GM18526 (cell line): ENCODE data around the gene RTL1.

Experiments used
- POLR2A ChIP-seq: IDR thresholded peaks from 3 replicates; pipeline ENCODE4 v1.6.1; 2011; ENCODE audit not compliant: insufficient read length; ENCODE audit errors: extremely low read depth

RTL1 gene

DNA sequence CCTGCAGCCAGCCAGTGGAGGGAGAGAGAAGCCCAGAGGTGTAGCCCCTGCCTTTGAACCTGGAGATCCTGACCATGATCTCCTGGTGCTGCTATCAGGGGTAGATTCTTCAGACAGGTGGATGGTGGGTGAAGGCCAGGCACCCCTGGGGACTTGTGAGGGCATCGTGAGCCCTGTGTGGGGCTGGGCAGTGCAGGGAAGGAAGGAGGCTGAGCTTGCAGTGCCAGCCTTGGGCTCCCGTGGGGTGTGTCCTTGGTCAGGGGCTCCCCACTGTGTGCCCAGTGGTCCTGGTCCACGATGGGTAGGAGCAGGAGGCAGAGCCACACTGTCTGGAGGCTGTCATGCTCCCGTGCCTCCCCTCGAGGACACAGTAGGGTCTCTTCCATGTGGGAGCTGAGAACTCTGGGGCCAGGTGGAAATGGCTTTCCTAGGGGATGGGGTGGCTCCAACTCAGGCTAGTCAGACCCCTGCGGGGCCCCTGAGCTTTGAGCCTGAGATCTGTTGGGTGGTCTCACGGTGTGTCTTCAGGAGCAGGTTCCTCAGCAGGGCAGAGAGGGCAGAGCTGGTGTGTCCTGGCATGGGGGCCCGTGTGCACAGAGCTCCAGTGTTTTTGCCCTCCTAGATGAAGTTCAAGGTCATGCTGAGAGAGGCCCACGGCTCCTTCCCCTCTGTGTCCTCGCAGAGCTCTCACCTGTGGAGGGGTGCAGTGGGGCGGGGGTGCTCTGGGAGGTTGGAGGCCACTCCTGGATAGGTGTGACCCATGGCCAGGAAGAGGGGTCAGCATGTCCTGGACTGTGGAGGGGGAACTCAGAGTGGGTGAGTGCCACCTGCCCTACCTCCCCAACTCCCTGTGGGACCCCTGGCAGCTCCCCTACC, 25.0 kb downstream of the RTL1 start:
- TF ChIP-seq POLR2A = no peak

DNA sequence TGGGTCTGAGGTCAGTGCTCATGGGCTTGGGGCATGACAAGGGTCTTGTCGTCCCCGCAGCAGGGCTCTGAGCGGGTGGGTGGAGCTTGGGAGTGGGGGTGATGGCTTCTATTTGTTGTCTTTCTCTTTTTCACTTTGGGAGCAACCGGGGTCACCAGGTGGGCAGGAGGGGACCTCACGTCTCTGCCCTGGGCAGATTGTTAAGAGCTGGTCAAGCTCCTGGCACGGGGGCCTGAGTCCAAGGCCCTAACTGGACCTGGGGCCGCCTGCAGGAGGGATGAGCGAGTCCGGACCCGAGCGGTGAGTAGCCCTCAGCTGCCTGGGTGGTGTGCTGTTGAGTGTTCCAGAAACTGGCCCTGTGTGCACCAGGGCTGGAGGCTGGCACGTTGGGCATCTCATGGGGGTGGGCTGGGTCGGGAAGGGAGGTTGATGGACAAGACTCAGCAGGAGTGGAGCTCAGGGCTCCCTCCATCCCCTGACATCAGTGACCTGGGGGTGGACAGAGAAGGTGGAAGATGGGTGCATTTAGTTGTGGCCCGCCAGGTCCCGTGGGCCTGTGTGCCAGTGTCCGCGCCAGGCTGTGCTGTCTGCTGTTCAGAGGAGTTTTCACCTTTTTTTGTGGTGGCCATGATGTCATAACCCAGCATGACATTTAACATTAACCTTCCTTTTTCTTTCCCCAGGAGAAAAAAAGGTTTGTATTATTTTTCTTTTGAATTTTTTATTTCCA, 27.5 kb downstream of the RTL1 start:
- TF ChIP-seq POLR2A = no peak

DNA sequence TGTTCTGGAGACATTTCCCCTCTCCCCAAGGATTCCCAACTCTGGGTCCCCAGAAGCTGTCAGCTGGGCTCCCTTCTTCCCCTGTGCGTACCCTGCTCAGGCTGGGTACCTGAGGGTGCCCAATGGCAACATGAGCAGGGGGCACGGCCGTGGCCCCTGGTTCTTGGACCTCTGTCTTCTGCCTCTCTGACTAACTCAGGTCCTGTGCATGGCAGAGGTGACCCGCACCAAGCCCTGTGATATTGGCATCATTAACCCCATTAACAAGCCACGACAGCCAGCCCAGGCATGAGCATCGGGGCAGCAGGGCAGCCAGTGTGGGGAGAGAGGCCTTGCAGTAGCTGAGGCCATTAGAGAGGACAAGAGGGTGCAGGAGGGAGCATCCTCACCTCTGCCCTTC, 28.4 kb downstream of the RTL1 start:
- TF ChIP-seq POLR2A = no peak

GRCh38 chr14:100874411-100875091, 29.0 kb downstream of the RTL1 start:
- TF ChIP-seq POLR2A = no peak

DNA sequence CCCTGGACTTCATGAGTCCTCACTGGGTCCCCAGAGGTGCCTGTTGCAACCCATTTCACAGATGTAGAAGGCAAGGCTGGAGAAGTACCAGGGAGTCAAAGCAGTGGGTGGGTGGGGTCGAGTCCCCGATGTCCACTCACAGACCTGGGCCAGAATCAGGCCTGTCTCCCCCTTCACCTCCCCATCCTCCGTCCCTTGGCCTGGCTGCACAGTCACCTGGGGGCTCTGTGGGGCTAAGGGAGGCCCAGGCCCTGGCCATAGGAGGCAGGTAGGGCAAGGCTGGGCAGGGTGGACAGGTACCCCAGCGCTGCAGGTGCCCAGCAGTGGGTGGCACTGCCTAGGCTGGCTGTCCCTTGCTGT, 29.5 kb downstream of the RTL1 start:
- TF ChIP-seq POLR2A = no peak

DNA sequence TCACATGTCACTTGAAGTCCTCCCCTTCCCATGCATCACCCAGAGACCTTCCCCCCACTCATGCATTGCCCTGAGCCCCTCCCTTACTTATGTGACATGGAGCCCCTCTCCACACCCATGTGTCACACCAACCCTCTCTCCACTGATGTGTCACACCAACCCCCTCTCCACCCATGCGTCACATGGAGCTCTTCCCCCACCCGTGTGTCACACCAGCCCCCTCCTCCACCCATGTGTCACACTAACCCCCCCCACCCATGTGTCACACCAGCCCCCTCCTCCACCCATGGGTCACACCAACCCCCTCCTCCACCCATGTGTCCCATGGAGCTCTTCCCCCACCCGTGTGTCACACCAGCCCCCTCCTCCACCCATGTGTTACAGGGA, 30.4 kb downstream of the RTL1 start:
- no peak for TF ChIP-seq POLR2A

DNA sequence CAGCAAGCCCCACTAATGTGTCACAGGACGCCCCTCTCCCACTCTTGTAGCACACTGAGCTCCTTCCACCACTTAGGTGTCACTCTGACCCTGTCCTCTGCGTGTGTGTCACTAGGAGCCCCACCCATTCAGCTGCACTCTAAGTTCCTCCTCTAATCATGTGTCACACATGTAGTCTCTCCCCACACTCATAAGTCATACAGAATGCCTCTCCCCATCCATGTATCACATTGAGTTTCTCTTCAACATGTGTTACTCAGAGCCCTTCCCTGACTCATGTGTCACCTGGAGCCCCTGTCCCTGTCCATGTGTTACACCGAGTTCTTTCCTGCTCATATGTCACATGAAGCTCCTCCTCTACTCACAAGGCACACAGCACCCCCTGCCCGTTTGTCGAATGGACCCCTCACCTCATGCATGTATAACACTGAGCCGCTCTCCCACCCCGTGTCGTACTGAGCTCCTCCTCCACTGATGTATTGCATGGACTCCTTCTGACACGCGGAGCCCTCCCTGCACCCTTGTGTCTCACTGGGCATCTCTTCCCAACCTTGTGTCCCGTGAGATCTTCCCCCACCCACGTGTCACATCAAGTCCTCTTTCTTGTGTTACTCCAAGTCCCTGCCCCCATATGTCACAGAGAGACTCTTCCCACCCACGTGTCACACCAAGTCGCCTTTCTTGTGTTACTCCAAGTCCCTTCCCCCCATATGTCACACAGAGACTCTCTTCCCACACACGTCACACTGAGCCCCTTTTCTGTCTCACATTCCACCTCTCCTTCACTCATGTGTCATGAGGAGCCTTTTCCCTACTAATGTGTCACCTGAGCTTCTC, 31.0 kb downstream of the RTL1 start:
- TF ChIP-seq POLR2A = no peak

DNA sequence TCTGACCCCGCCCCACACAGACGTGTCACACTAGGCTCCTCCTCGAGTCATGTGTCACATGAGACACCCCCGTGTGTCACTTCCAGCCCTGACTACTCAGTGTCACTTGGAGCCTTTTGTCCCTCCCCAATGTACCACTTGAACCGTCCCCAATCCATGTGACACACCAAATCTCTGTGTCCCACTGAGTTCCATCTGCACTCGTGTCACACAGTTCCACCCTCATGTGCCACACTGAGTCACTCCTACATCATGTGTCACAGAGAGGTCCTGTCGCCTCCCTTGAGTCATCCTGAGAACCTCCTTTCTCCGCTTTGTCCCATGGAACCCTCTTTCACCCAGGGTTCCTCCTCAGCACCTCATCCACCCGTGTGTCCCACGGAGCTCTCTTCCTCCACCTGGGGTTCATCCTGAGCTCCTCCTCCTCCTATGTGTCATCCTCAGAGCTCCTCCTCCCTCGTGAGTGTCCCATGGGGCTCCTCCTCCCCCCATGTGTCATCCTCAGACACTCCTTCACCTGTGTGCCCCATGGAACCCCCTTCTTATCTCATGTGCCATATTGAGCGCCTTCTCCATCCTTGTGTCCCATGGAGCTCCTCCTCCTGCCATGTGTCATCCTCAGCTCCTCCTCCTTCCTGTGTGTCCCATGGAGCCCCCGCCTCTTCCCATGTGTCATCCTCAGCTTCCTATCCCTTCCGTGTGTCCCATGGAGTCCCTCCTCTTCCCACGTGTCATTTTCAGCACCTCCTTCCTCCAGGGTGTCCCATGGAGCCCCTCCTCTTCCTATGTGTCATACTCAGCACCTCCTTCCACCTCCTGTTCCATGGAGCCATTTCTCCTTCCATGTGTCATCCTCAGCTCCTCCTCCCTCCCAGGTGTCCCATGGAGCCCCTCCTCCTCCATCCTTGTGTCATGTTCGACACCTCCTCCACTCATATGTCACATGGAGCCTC, 32.0 kb downstream of the RTL1 start:
- no peak for TF ChIP-seq POLR2A

DNA sequence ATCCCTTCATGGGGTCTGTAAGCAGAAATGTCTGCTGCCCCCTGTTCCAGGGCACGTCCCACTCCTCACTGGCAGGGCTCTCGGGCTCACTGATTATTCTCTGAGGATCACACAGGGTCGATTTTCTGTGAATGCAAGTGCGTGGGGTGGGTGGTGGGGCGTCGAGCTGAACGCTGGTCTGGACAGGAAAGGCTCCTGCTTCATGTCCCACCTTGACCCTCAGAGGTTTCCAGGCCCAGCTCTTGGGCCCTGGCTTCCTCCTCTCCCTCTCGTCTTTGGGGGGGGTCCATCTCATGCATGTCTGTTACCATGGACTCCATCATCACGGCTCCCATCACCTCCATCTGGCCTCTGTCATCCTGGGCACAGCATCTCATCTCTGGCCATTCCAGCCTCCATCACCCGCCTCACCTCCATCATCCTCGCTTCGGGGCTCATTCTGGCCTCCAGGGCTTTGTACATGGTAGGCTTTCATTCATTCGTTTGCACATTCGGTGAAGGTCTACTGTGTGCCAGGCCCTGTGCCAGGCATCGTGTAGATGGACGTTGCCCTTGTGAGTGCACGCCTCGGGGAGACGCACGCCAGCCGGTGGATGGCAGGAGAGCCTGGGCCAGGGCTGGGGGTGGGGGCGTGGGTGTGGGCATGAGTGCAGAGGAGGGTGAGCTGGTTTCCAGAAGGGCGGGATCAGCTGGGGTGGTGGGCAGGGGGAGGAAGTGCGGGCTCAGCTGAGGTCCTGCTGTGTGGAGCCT, 34.7 kb downstream of the RTL1 start:
- no peak for TF ChIP-seq POLR2A

DNA sequence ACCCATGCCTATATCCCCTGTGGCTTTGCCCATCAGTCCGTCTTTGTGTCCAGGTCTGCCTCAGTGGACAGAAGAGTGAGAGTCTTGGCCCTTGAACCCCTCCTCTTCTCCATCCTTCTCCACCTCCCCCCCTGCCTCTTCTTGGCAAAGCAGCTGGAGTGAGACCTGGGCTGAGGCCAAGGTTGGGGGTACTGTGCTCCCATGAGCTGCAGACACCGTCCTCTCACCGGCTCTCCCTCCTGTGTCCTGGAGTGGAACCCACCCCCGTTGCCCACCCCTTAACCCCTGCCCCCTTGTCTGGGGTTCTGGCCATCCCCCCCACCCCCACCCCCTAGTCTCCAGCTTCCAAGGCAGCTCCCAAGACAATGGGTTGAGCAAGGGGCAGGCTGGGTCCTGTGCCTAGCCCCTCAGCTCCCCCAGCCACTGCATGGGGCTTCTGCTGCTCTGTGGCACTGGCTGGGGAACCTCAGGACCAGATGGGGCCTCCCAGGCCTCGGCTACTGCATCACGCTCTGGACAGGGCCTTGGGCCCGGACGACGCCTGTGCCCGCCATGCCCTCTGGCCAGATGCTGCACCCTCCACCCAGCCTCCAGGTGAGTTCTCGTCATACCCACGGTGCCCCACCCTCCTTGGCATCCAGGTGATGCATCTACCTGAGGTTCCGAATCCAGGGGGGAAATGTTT, 35.7 kb downstream of the RTL1 start:
- TF ChIP-seq POLR2A = no peak

- TF ChIP-seq POLR2A = no peak
Observed at GRCh38 chr14:100866666-100867630, 36.6 kb downstream of the RTL1 start.
